GM21825 (cell line): Measurements from ENCODE around the gene MYLK.
"Not testable (repeated sequence)": the region's sequence is repeated elsewhere in the genome, so short reads cannot be mapped to it uniquely, and the experiment has no call there.

Experiments
- ATAC-seq: cut with Tn5 transposase; IDR thresholded peaks from one replicate; pipeline ENCODE4 v1.9.1; 2021; ENCODE audit warnings: mild to moderate bottlenecking, moderate library complexity; ENCODE audit not compliant: unreplicated experiment

Gene MYLK

GRCh38 chr3:123706871-123707270 is 177.3 kb downstream of the MYLK start:
- ATAC-seq = no peak

GRCh38 chr3:123705488-123706285 is 178.4 kb downstream of the MYLK start:
- ATAC-seq = no peak

GRCh38 chr3:123703663-123704062 is 180.5 kb downstream of the MYLK start:
- not testable (repeated sequence) for ATAC-seq

- ATAC-seq = no peak
Measured at GRCh38 chr3:123702720-123703119, 181.4 kb downstream of the MYLK start.

GRCh38 chr3:123702057-123702456 is 182.1 kb downstream of the MYLK start:
- ATAC-seq = not testable (repeated sequence)

GRCh38 chr3:123700791-123701722 is 183.1 kb downstream of the MYLK start:
- no peak for ATAC-seq

GRCh38 chr3:123698813-123699212 is 185.3 kb downstream of the MYLK start:
- ATAC-seq = no peak

- ATAC-seq = no peak
Measured at GRCh38 chr3:123696808-123697207, 187.3 kb downstream of the MYLK start.

- no peak for ATAC-seq
Measured at GRCh38 chr3:123695731-123696640, 188.1 kb downstream of the MYLK start.

- no peak for ATAC-seq
Measured at GRCh38 chr3:123695152-123695551, 189.0 kb downstream of the MYLK start.

- ATAC-seq = no peak
Measured at GRCh38 chr3:123694366-123695087, 189.6 kb downstream of the MYLK start.

GRCh38 chr3:123693584-123694190 is 190.4 kb downstream of the MYLK start:
- ATAC-seq = no peak

GRCh38 chr3:123692671-123693070 is 191.5 kb downstream of the MYLK start:
- no peak for ATAC-seq

- no peak for ATAC-seq
Measured at GRCh38 chr3:123692041-123692440, 192.1 kb downstream of the MYLK start.

GRCh38 chr3:123689831-123690230 is 194.3 kb downstream of the MYLK start:
- no peak for ATAC-seq

GRCh38 chr3:123688241-123688747 is 195.8 kb downstream of the MYLK start:
- no peak for ATAC-seq

- ATAC-seq = no peak
Measured at GRCh38 chr3:123687286-123687685, 196.8 kb downstream of the MYLK start.

GRCh38 chr3:123686251-123686650 is 197.9 kb downstream of the MYLK start:
- ATAC-seq = no peak

- ATAC-seq = no peak
Measured at GRCh38 chr3:123685780-123686179, 198.4 kb downstream of the MYLK start.
